B cell (primary cell): ENCODE results near the gene B4GALT5.

Experiments used
- CTCF ChIP-seq: fragments of 200-600 bp; IDR thresholded peaks from one replicate; pipeline ENCODE4 v1.8.0; 2022; ENCODE audit warnings: antibody characterized with exemption, mild to moderate bottlenecking
- EZH2 ChIP-seq: IDR thresholded peaks from 2 replicates; pipeline ENCODE4 v1.6.1; 2012; ENCODE audit warnings: borderline replicate concordance, low read depth, mild to moderate bottlenecking, moderate library complexity, low read length; ENCODE audit not compliant: insufficient read depth, poor library complexity, severe bottlenecking

- TF ChIP-seq EZH2 (no peak), CTCF (no peak)
Observed at GRCh38 chr20:49740807-49741206, 27.1 kb upstream of the B4GALT5 start.
